SK-N-SH treated with all-trans-retinoic acid at 6 μM for 48 hours (cell line): ENCODE data around the gene TJP2.

Source experiments
- CREB5 ChIP-seq: fragments of 250-450 bp; sonication (Bioruptor Pico); IDR thresholded peaks from 2 replicates; pipeline ENCODE4 v1.5.1; 2020; ENCODE audit warnings: low read depth, mild to moderate bottlenecking, moderate library complexity
- CSDC2 ChIP-seq: fragments of 250-450 bp; sonication (Bioruptor Pico); IDR thresholded peaks from 2 replicates; pipeline ENCODE4 v1.5.0; 2020; ENCODE audit warnings: mild to moderate bottlenecking, moderate library complexity
- CSRNP3 ChIP-seq: fragments of 250-450 bp; sonication (Bioruptor Pico); IDR thresholded peaks from 2 replicates; pipeline ENCODE4 v1.5.1; 2021; ENCODE audit warnings: mild to moderate bottlenecking, moderate library complexity
- OSR1 ChIP-seq: fragments of 250-450 bp; sonication (Bioruptor Pico); IDR thresholded peaks from 2 replicates; pipeline ENCODE4 v1.8.0; 2022; ENCODE audit warnings: moderate library complexity, mild to moderate bottlenecking, inconsistent platforms
- PATZ1 ChIP-seq: fragments of 250-450 bp; sonication (Bioruptor Pico); IDR thresholded peaks from 2 replicates; pipeline ENCODE4 v1.8.0; 2020; ENCODE audit warnings: mild to moderate bottlenecking, moderate library complexity, borderline replicate concordance
- RARB ChIP-seq: fragments of 250-450 bp; sonication (Bioruptor Pico); IDR thresholded peaks from 2 replicates; pipeline ENCODE4 v1.8.0; 2021; ENCODE audit warnings: mild to moderate bottlenecking, moderate library complexity
- TCF4 ChIP-seq: fragments of 250-450 bp; sonication (Bioruptor Pico); IDR thresholded peaks from 2 replicates; pipeline ENCODE4 v1.8.0; 2021; ENCODE audit warnings: mild to moderate bottlenecking, moderate library complexity, borderline replicate concordance
- TOX ChIP-seq: fragments of 250-450 bp; sonication (Bioruptor Pico); IDR thresholded peaks from 2 replicates; pipeline ENCODE4 v1.8.0; 2021; ENCODE audit warnings: mild to moderate bottlenecking, moderate library complexity, borderline replicate concordance
- TSHZ2 ChIP-seq: fragments of 250-450 bp; sonication (Bioruptor Pico); IDR thresholded peaks from 2 replicates; pipeline ENCODE4 v1.5.0; 2020; ENCODE audit warnings: mild to moderate bottlenecking, moderate library complexity
- ZFP30 ChIP-seq: fragments of 450-650 bp; formaldehyde crosslinking; IDR thresholded peaks from 2 replicates; pipeline ENCODE4 v1.5.0; 2022; ENCODE audit warnings: mild to moderate bottlenecking, moderate library complexity
- ZNF565 ChIP-seq: fragments of 450-650 bp; formaldehyde crosslinking; conservative IDR thresholded peaks from 2 replicates; pipeline ENCODE4 v1.5.0; 2020; ENCODE audit warnings: low read depth, mild to moderate bottlenecking, moderate library complexity
- ZNF8 ChIP-seq: fragments of 450-650 bp; formaldehyde crosslinking; IDR thresholded peaks from 2 replicates; pipeline ENCODE4 v1.5.0; 2020; ENCODE audit warnings: mild to moderate bottlenecking, moderate library complexity

GRCh38 chr9:69207503-69207902 is 33.4 kb downstream of the TJP2 start:
- TF ChIP-seq CSRNP3 (CRISPR knock-in tag) (no peak), PATZ1 (CRISPR knock-in tag) (no peak), CSDC2 (CRISPR knock-in tag) (no peak), CREB5 (CRISPR knock-in tag) (no peak), ZNF8 (CRISPR knock-in tag) (no peak), RARB (no peak), OSR1 (CRISPR knock-in tag) (no peak), TCF4 (no peak), ZNF565 (no peak), ZFP30 (no peak), TSHZ2 (CRISPR knock-in tag) (no peak), TOX (CRISPR knock-in tag) (no peak)
